LNCaP clone FGC (cell line): Measurements from ENCODE around the gene TAF1D.
"Not testable (repeated sequence)": the region's sequence is repeated elsewhere in the genome, so short reads cannot be mapped to it uniquely, and the experiment has no call there.

ENCODE experiments used
- DNase-seq: peaks from one replicate; pipeline ENCODE4 v3.0.0-alpha.2; 2011; ENCODE audit warnings: low read depth
- H3K4me3 ChIP-seq: 2 replicates; pipeline ENCODE4 v1.5.1; 2011; ENCODE audit warnings: mild to moderate bottlenecking, low read depth, low read length, control low read depth
- TF ChIP-seq, protein P1 (sequence below): IDR thresholded peaks from 2 replicates; pipeline ENCODE4 v1.5.1; 2012; ENCODE audit warnings: mild to moderate bottlenecking; ENCODE audit not compliant: control insufficient read depth, insufficient read depth; ENCODE audit errors: extremely low read depth

The TAF1D gene

DNA sequence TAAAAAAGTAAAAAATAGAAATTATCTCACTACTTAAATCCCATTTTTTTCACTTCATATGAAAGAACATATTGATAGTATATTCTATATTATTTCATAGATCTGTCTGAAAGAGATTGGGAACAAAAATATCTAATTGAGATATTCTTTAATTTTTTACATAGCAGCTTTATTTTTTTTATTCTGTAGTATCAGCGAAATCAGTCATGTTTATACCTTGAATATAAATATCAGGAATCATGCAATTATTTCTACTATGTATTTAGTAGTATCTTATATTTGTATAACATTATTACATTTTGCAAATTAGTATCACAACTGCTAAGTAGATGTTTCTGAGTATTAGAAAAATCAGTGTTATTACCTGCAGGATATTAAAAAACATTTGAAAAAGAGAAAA, 20.6 kb upstream of the TAF1D start:
- TF ChIP-seq, protein P1, sequence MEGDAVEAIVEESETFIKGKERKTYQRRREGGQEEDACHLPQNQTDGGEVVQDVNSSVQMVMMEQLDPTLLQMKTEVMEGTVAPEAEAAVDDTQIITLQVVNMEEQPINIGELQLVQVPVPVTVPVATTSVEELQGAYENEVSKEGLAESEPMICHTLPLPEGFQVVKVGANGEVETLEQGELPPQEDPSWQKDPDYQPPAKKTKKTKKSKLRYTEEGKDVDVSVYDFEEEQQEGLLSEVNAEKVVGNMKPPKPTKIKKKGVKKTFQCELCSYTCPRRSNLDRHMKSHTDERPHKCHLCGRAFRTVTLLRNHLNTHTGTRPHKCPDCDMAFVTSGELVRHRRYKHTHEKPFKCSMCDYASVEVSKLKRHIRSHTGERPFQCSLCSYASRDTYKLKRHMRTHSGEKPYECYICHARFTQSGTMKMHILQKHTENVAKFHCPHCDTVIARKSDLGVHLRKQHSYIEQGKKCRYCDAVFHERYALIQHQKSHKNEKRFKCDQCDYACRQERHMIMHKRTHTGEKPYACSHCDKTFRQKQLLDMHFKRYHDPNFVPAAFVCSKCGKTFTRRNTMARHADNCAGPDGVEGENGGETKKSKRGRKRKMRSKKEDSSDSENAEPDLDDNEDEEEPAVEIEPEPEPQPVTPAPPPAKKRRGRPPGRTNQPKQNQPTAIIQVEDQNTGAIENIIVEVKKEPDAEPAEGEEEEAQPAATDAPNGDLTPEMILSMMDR: no peak
- no peak overlapping the region for H3K4me3 ChIP-seq
- DNase-seq: no peak

DNA sequence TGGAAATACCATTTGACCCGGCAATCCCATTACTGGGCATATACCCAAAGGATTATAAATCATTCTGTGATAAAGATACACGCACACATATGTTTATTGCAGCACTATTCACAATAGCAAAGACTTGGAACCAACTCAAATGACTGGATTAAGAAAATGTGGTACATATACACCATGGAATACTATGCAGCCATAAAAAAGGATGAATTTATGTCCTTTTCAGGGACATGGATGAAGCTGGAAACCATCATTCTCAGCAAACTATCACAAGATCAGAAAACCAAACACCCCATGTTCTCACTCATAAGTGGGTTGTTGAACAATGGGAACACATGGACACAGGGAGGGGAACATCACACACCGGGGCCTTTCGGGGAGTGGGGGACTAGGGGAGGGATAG, 17.8 kb upstream of the TAF1D start:
- not testable (repeated sequence) for DNase-seq, H3K4me3 ChIP-seq

DNA sequence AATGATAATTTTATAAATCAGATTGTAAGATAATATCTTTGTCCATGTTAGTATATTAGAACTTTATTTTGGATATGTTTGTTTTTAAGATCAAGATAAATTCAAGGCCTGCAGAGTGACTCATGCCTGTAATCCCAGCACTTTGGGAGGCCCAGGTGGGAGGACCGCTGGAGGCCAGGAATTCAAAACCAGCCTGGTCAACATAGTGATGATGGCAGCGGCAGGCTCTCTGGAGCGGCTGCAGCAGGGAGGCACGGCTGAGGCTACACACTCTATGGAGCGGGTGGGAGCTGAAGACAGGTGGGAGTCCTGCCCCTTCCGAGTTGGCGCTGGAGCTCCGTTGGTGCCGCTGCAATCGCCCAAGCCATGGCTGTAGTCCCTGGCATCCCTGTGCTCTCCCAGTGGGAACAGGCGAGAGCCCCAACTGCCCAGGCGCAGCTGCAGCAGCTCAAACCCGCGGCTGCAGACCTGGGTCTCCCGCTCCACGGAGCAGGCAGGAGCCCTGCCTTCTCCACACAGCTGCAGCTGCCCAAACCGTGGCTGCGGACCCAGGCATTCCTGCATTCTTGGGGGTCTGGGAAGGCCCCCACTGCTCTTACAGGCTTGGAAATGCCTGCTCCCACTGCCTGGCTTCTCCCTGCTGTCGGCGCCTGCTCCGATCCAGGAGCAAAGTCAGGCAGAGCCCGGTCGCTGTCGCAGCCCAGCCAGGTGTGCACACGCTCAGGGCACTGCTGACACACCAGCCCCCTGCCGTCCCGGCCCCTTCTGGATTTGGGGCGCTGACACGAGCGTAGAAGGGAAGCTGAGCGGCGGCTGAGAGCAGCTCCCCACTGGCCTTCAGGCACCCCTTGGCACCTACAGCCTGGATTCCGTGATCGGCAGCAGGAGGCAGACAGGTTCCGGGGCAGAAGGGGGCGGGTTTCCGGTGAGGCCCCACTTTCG, 16.9 kb upstream of the TAF1D start:
- TF ChIP-seq, protein P1: no peak
- no peak overlapping the region for H3K4me3 ChIP-seq

DNA sequence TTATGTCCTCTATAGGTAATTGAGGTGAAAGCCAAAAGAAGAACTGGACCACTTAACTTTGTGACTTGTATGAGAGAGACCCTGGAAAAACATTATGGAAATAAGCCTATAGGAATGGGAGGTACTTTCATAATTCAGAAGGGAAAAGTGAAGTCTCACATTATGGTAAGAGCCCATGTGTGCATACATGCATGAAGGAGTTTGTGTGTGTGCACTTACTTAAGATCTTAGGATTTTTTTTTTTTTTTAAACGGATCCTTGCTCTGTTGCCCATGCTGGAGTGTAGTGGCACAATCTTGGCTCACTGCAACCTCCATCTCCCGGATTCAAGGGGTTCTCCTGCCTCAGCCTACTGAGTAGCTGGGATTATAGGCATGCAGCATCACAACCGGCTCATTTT, 16.0 kb upstream of the TAF1D start:
- DNase-seq: no peak
- no peak overlapping the region for H3K4me3 ChIP-seq
- TF ChIP-seq, protein P1: no peak

More for the DNA sequence above, 16.9 kb upstream of the TAF1D start:
- DNase-seq: no peak

DNA sequence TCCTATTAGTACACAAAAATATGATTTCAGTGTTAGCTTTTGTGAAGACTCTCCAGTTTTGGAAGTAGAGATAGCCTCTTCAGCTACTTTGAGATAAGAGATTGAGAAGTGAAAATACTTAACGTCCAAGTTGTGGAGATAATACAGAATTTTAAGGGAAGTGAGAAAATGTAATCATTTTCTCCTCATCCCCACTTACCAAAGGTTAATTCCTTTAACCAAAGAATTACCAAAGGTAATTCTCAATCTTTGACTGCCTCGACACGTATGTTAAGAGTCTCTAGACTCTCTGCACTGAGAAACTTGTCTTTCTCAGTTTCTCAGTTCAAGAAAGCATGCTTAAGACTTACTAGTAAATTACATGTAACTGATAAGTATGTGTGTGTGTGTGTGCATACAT, 15.5 kb upstream of the TAF1D start:
- TF ChIP-seq, protein P1: no peak
- no peak for DNase-seq

DNA sequence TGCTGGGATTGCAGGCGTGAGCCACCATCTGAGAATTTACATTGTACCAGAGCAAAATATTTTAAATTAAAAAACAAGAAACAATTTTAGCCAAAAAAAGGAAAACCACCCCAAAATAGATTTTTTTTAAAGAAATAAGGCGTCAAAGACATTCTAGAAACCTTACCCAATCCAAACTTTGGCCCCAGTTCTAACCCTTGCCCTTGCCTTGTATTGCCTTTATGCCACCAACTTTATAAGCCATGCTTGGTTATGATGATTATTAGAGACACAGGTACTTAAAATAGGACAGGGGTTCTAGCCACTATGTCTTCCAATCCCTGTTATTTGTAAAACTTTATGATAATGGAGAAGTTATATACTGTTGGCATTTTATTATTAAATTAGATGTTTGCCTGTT, 11.9 kb upstream of the TAF1D start:
- H3K4me3 ChIP-seq: no peak overlapping the region
- TF ChIP-seq, protein P1: no peak
- DNase-seq: no peak

More for the DNA sequence above, 15.5 kb upstream of the TAF1D start:
- H3K4me3 ChIP-seq: no peak overlapping the region

DNA sequence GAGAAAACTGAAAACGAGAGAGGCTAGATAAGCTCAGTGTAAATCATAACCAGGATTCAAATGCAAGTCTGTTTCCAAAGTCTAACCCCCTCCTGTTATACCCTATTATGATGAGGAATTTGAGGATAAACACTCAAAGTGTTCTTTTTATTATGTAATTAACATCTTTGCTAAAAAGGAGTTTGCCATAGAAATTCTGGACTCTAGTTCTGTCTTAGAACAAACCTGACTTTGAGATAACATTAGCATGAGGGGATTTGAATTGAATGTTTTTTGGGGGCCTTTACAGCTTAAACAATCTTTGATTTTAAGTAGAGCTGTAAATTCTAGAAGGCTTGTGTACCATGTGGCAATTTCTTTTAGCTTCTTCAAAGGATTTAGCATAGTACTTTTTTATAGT, 9.7 kb upstream of the TAF1D start:
- H3K4me3 ChIP-seq: no peak overlapping the region
- DNase-seq: no peak
- TF ChIP-seq, protein P1: no peak
